Right forelimb (tissue), 1 donor: Measurements from ENCODE around the gene SAMSN1.

Source experiments
- DNase-seq: peaks from one replicate; pipeline ENCODE4 v3.0.0-alpha.2; 2018

The SAMSN1 gene

GRCh38 chr21:14545906-14546480 lies at the start of gene SAMSN1:
Gene SAMSN1, minus strand, starts transcription at chr21:14546315. Its CDS starts 54 bp downstream, at chr21:14546261.
- DNase-seq = no peak

GRCh38 chr21:14595449-14595848 lies 49.3 kb upstream of the SAMSN1 start:
- no peak for DNase-seq

DNA sequence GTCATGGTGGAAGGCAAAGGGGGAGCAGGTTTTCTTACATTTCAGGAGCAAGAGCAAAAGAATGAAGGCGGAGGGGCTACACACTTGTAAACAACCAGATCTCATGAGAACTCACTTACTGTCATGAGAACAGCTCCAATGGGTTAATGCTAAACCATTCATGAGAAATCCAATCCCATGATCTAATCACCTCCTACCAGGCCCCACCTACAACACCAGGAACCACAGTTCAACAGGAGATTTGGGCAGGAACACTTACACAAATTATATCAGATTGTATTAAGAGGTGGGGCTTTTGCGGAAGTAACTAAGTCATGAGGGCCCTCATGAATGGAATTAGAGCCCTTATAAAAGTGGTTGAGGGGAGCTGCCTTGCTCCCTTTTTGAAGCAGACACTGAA lies 48.9 kb upstream of the SAMSN1 start:
- DNase-seq = no peak

- no peak for DNase-seq
Measured at GRCh38 chr21:14593230-14593629, 47.1 kb upstream of the SAMSN1 start.

- no peak for DNase-seq
Measured at GRCh38 chr21:14592296-14593000, 46.3 kb upstream of the SAMSN1 start.

- no peak for DNase-seq
Measured at GRCh38 chr21:14591882-14592281, 45.8 kb upstream of the SAMSN1 start.

DNA sequence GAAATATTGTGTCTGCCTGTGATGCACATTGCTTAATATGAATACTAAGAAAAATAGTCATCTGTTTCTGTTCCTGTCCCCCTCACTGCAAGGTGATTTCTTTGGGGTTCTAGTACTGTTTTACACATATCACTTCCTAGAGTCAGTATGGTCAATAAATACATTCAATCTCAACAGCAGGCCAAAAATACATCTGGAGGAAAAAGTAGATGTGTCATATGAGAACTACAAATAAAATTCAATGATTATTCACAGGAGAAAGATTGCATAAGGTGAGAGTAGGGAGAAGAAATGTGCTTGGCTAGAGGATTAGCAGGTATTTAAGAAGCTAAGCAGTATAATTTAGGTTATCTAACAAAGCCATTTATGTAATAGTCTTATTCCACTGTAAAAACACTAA lies 45.3 kb upstream of the SAMSN1 start:
- DNase-seq = no peak

GRCh38 chr21:14589855-14590563 lies 43.9 kb upstream of the SAMSN1 start:
- no peak for DNase-seq

- no peak for DNase-seq
Measured at GRCh38 chr21:14587266-14587665, 41.2 kb upstream of the SAMSN1 start.

GRCh38 chr21:14585122-14585521 lies 39.0 kb upstream of the SAMSN1 start:
- no peak for DNase-seq

DNA sequence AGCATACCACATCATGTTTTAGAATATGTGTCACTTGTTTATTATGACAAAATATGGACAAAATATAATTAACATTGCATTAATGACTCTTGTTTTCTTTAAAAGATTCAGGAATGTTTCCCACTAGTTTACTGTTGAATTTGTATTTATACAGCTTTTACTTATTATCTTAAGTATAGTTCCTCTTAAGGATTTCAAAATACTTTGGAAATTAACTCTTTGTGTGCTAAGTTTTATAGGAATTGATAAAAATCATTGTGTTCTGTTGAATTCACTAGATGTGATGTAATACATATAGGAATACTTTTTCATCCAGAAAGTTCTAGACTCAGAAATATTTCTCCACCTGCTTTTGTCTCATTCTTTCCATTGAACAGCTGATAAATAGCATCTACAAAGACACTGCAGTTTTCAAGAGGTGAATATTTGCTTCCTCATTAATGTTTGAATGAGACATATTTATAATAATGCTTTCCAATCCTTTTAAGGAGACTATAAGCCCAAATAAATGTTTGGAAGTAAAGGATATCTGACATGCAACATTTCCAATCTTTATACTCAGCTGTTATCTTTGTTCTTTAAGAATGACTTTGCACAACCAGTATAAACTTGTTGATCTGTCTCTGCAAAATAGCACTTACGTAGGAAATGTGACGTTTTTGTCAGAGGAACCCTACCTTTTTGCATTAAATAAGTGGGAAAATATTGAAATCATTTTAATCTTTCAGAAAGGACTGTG lies 38.4 kb upstream of the SAMSN1 start:
- no peak for DNase-seq

DNA sequence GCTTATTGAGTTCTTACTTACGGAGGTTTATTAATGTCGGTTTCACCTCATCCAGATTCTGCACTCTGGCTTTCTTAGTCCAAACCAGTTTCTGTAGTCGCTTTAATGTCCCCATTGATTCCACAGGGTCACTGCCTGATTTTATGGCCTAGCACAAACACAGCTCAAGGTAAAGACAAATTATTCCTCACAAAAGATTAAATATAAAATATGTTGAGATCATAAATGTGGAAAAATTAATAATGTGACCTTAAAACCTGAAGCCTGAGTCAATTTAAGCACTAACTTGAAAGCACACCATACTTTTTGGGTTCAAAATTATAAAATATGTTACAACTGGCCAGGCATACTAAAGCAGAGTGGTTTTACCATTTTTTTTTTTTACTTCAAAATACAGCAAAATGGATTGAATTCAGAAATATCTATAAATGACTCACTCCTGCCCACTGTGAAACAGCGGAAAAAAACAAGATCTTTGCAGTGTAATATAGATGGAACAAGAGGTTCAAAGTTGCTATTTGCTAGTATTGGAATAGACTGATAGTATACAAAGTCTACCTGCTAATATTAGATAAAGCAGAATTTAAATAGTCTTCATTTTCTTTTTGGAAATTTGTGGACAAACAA lies 37.6 kb upstream of the SAMSN1 start:
- no peak for DNase-seq

GRCh38 chr21:14582934-14583628 lies 37.0 kb upstream of the SAMSN1 start:
- DNase-seq = no peak

DNA sequence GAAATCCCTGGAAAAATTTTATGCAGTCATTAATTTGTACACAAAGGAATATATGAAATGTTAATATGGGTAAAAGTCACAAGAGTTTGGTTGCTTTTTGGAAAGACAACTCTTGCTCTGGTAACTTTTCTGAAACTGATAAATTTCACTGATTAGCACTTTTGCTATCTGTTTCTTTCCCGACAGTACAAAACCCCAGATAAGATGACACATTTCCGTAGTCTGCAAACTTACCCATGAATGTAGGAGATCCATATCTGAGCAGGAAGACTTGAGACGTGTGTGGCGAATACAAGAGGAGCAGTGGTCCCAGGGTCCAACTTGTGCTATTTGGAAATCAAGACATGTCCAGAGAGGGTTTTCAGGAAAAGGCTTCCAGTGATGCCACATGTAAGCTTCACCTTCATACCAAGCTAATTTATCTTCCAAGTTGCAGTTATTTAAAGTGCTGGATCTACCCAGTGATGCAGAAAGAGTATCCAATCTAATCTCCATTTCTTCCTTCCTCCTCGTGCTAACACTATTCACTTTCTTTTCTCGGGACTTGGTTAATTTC lies 35.9 kb upstream of the SAMSN1 start:
- DNase-seq = no peak

DNA sequence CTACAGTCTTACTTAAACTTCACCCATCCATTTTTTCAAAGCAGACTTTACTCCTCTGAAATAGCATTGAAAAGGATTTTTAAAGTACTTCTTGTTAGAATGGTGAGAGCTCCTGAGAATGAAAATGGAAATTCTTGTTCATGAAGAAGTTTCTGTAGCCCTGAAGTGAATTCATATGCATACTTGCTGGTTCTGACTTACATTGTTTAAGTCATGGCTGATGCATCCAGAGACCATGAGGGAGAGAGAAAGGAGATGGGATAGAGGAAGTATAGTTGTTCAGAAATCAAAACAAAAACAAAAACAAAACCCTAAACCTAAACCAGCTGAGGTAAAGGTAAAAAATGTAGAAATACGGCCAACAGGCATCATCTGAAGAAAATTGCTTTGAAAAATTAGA lies 27.1 kb upstream of the SAMSN1 start:
- no peak for DNase-seq

GRCh38 chr21:14572204-14572780 lies 26.2 kb upstream of the SAMSN1 start:
- DNase-seq = no peak

- DNase-seq = no peak
Measured at GRCh38 chr21:14569868-14570267, 23.8 kb upstream of the SAMSN1 start.

DNA sequence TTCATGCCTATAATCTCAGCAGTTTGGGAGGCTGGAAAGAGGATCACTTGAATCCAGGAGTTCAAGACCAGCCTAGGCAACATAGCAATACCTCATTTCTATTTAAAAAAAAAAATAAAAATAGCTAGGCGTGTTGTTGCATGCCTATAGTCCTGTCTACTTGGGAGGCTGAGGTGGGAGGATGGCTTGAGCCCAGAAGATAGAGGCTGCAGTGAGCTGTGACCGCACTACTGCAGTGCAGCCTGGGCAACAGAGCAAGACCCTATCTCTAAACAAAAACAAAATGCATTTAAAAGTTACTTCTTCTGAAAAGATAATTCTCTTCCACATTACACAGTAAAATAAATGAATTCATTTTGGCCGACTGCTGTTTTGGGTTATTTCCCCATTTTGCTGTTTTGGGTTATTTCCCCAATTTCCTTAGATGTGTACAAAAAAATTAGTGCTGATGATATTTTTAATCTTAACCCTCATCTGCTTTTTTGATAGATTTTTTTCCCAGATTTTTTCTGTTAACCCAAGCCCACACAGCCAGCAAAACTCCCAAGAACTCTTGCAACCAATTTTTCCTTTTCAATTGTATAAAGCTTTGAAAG lies 23.0 kb upstream of the SAMSN1 start:
- DNase-seq = no peak

DNA sequence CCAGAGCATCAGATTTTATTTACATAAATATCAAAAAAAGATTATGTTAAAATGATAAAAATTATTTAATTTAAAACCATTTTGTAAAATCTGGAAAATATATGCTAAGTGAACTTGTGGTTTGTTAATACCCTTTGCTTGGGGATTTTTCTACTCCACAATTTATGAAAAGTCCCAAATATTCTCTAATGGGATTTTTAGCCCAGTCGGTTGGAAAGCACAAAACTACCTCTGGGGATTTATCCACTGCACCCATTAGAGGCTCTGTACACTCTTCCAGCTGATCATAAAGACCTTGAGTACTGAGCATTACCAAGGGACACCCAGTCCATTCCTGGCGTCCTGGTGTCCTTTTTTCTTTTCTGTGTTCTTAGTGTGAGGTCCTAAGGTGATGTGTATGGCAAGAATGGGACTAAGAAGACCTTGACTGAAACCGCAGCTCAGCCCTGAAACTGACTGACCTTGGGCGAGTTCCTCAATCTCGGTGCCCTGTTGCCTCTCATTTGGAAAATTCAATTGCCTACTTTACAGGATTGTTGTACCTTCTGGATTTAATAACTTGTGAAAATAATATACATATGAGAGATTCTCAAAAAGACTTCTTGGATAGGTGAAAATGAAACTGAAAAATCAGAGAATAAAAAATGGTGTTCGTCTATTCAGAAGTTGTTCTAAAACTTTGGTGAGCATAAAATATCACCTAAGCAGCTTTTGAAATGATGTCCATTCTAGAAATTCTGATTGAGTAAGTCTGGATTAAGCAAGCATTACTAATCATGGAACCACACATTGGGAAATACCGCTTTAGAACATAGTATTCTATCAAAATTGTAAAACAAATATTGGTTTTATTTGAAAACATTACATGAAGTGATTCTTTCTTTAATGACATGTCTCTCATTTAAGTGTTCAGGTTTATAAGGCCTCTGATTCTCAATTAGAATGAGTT lies 21.5 kb upstream of the SAMSN1 start:
- DNase-seq = no peak

- DNase-seq = no peak
Measured at GRCh38 chr21:14566894-14567293, 20.8 kb upstream of the SAMSN1 start.
